ENCODE measurements around the gene FEZF1. TPM values are rescaled to one million over a fixed set of nuclear protein-coding genes. Genes with fewer than 3 reads are reported as not detected.

Gene FEZF1
- total RNA-seq, 1 experiment from 2014 or later: not detected

GRCh38 chr7:122310119-122311021 lies 5.8 kb upstream of the FEZF1 start:
- Mint-ChIP-seq H3K27ac (ENCODE audit: unreplicated experiment) (no peak overlapping the region), H3K9me3 (ENCODE audit: low read depth, unreplicated experiment) (no peaks in the 10 kb centered on the region), H3K36me3 (ENCODE audit: insufficient read depth, unreplicated experiment) (peaks cover 7% of the 10 kb centered on the region), H3K4me1 (ENCODE audit: low read depth, unreplicated experiment) (peaks cover 21% of the 10 kb centered on the region), H3K27me3 (ENCODE audit: unreplicated experiment) (peaks cover 29% of the 10 kb centered on the region), H3K4me3 (ENCODE audit: low read depth, unreplicated experiment) (no peak overlapping the region)
- no peak for TF ChIP-seq CTCF (IDR thresholded peaks at IDR 0.05; ENCODE audit: unreplicated experiment)
- CTCF ChIA-PET: no interaction called here
- BruUV-seq (replicated peaks): no TSS peak
- no peak for DNase-seq
- intact Hi-C loops (cut with micrococcal nuclease; ENCODE audit: unreplicated experiment): no loop called here

- Mint-ChIP-seq H3K27me3 (ENCODE audit: unreplicated experiment) (peaks cover 28% of the 10 kb centered on the region), H3K4me3 (ENCODE audit: low read depth, unreplicated experiment) (no peak overlapping the region), H3K4me1 (ENCODE audit: low read depth, unreplicated experiment) (peaks cover 14% of the 10 kb centered on the region), H3K36me3 (ENCODE audit: insufficient read depth, unreplicated experiment) (peaks cover 17% of the 10 kb centered on the region), H3K9me3 (ENCODE audit: low read depth, unreplicated experiment) (no peaks in the 10 kb centered on the region), H3K27ac (ENCODE audit: unreplicated experiment) (no peak overlapping the region)
- DNase-seq: no peak
- CTCF ChIA-PET: no interaction called here
- intact Hi-C loops (cut with micrococcal nuclease; ENCODE audit: unreplicated experiment): no loop called here
- BruUV-seq (replicated peaks): no TSS peak
- no peak for TF ChIP-seq CTCF (IDR thresholded peaks at IDR 0.05; ENCODE audit: unreplicated experiment)
Measured at GRCh38 chr7:122309421-122309820, 4.9 kb upstream of the FEZF1 start.

GRCh38 chr7:122307228-122307621 lies 2.7 kb upstream of the FEZF1 start:
- CTCF ChIA-PET: no interaction called here
- Mint-ChIP-seq H3K4me3 (ENCODE audit: low read depth, unreplicated experiment) (no peak overlapping the region), H3K36me3 (ENCODE audit: insufficient read depth, unreplicated experiment) (peaks cover 22% of the 10 kb centered on the region), H3K4me1 (ENCODE audit: low read depth, unreplicated experiment) (peaks cover 12% of the 10 kb centered on the region), H3K27ac (ENCODE audit: unreplicated experiment) (no peak overlapping the region), H3K9me3 (ENCODE audit: low read depth, unreplicated experiment) (no peaks in the 10 kb centered on the region), H3K27me3 (ENCODE audit: unreplicated experiment) (peaks cover 41% of the 10 kb centered on the region)
- no peak for DNase-seq
- no TSS peak for BruUV-seq (replicated peaks)
- TF ChIP-seq CTCF (IDR thresholded peaks at IDR 0.05; ENCODE audit: unreplicated experiment): no peak
- intact Hi-C loops (cut with micrococcal nuclease; ENCODE audit: unreplicated experiment): no loop called here

GRCh38 chr7:122306320-122307227 lies 2.0 kb upstream of the FEZF1 start:
- CTCF ChIA-PET: interaction anchor here (0.6 kb wide), 1 partner anchor 768 kb away, joined by 3 read pairs; no protein-coding TSS in a partner anchor
- H3K36me3 Mint-ChIP-seq (ENCODE audit: insufficient read depth, unreplicated experiment): peaks cover 22% of the 10 kb centered on the region
- H3K27ac Mint-ChIP-seq (ENCODE audit: unreplicated experiment): no peak overlapping the region
- no peak for TF ChIP-seq CTCF (IDR thresholded peaks at IDR 0.05; ENCODE audit: unreplicated experiment)
- DNase-seq: no peak
- H3K9me3 Mint-ChIP-seq (ENCODE audit: low read depth, unreplicated experiment): no peaks in the 10 kb centered on the region
- intact Hi-C loops (cut with micrococcal nuclease; ENCODE audit: unreplicated experiment): no loop called here
- no TSS peak for BruUV-seq (replicated peaks)
- peaks cover 48% of the 10 kb centered on the region for H3K27me3 Mint-ChIP-seq (ENCODE audit: unreplicated experiment)
- H3K4me3 Mint-ChIP-seq (ENCODE audit: low read depth, unreplicated experiment): peak overlapping the region; percentile 89
- H3K4me1 Mint-ChIP-seq (ENCODE audit: low read depth, unreplicated experiment): peaks cover 12% of the 10 kb centered on the region

Data from Calu3 (cell line).